Measurements from ENCODE around the gene ADGRL2.

ADGRL2 gene

GRCh38 chr1:81806432-81806770 is 5.7 kb downstream of the ADGRL2 start:
- no peak for DNase-seq

GRCh38 chr1:81808760-81809159 is 8.0 kb downstream of the ADGRL2 start:
- DNase-seq: no peak

- DNase-seq: no peak
Measured at GRCh38 chr1:81809808-81810207, 9.1 kb downstream of the ADGRL2 start.

GRCh38 chr1:81811757-81812371 is 11.1 kb downstream of the ADGRL2 start:
- DNase-seq: no peak

GRCh38 chr1:81812712-81813111 is 12.0 kb downstream of the ADGRL2 start:
- DNase-seq: no peak

- DNase-seq: no peak
Measured at GRCh38 chr1:81813691-81814090, 13.0 kb downstream of the ADGRL2 start.

- DNase-seq: no peak
Measured at GRCh38 chr1:81819613-81820012, 18.9 kb downstream of the ADGRL2 start.

- DNase-seq: no peak
Measured at GRCh38 chr1:81820765-81821164, 20.0 kb downstream of the ADGRL2 start.

GRCh38 chr1:81823082-81823481 is 22.3 kb downstream of the ADGRL2 start:
- no peak for DNase-seq

GRCh38 chr1:81824759-81825158 is 24.0 kb downstream of the ADGRL2 start:
- no peak for DNase-seq

GRCh38 chr1:81827942-81828341 is 27.2 kb downstream of the ADGRL2 start:
- no peak for DNase-seq

- DNase-seq: no peak
Measured at GRCh38 chr1:81832573-81832972, 31.8 kb downstream of the ADGRL2 start.

GRCh38 chr1:81833722-81834121 is 33.0 kb downstream of the ADGRL2 start:
- DNase-seq: no peak

GRCh38 chr1:81834268-81834667 is 33.5 kb downstream of the ADGRL2 start:
- no peak for DNase-seq

GRCh38 chr1:81834921-81835698 is 34.4 kb downstream of the ADGRL2 start:
- DNase-seq: no peak

- no peak for DNase-seq
Measured at GRCh38 chr1:81836007-81836626, 35.4 kb downstream of the ADGRL2 start.

GRCh38 chr1:81838600-81839218 is 38.0 kb downstream of the ADGRL2 start:
- no peak for DNase-seq

GRCh38 chr1:81840805-81841204 is 40.1 kb downstream of the ADGRL2 start:
- no peak for DNase-seq

- no peak for DNase-seq
Measured at GRCh38 chr1:81841795-81842194, 41.1 kb downstream of the ADGRL2 start.

- DNase-seq: no peak
Measured at GRCh38 chr1:81844477-81844876, 43.7 kb downstream of the ADGRL2 start.

- DNase-seq: no peak
Measured at GRCh38 chr1:81846630-81847029, 45.9 kb downstream of the ADGRL2 start.

GRCh38 chr1:81847063-81847462 is 46.3 kb downstream of the ADGRL2 start:
- no peak for DNase-seq

- no peak for DNase-seq
Measured at GRCh38 chr1:81848880-81849682, 48.3 kb downstream of the ADGRL2 start.

Data from hematopoietic multipotent progenitor cell treated with erythropoietin and hydrocortisone succinate and interleukin-3 and kit ligand, for 4 days (in vitro differentiated cells).